Hematopoietic multipotent progenitor cell treated with erythropoietin and hydrocortisone succinate and interleukin-3 and kit ligand, for 6 days (in vitro differentiated cells): Measurements from ENCODE around the gene LRRK1.

ENCODE experiments used
- DNase-seq: peaks from one replicate; pipeline ENCODE4 v3.0.0-alpha.2; 2015

LRRK1 gene

GRCh38 chr15:101025501-101025885 lies 106.3 kb downstream of the LRRK1 start:
- DNase-seq: no peak

GRCh38 chr15:101025896-101026631 lies 106.9 kb downstream of the LRRK1 start:
- no peak for DNase-seq

GRCh38 chr15:101026656-101027272 lies 107.6 kb downstream of the LRRK1 start:
- no peak for DNase-seq

GRCh38 chr15:101027273-101027901 lies 108.2 kb downstream of the LRRK1 start:
- DNase-seq: no peak

- no peak for DNase-seq
Observed at GRCh38 chr15:101027920-101028319, 108.8 kb downstream of the LRRK1 start.

GRCh38 chr15:101028321-101028720 lies 109.2 kb downstream of the LRRK1 start:
- DNase-seq: no peak

GRCh38 chr15:101028772-101029438 lies 109.7 kb downstream of the LRRK1 start:
- DNase-seq: no peak

GRCh38 chr15:101029971-101030661 lies 111.0 kb downstream of the LRRK1 start:
- DNase-seq: no peak

GRCh38 chr15:101031213-101031612 lies 112.1 kb downstream of the LRRK1 start:
- DNase-seq: no peak

GRCh38 chr15:101033801-101034200 lies 114.6 kb downstream of the LRRK1 start:
- DNase-seq: peak; percentile 9

- peak; percentile 58 for DNase-seq
Observed at GRCh38 chr15:101035611-101036010, 116.5 kb downstream of the LRRK1 start.

- no peak for DNase-seq
Observed at GRCh38 chr15:101036189-101036588, 117.0 kb downstream of the LRRK1 start.

GRCh38 chr15:101037090-101037830 lies 118.1 kb downstream of the LRRK1 start:
- DNase-seq: no peak

- no peak for DNase-seq
Observed at GRCh38 chr15:101038327-101039003, 119.3 kb downstream of the LRRK1 start.

GRCh38 chr15:101039461-101039860 lies 120.3 kb downstream of the LRRK1 start:
- DNase-seq: no peak

- DNase-seq: no peak
Observed at GRCh38 chr15:101042320-101042719, 123.2 kb downstream of the LRRK1 start.

GRCh38 chr15:101043011-101043410 lies 123.9 kb downstream of the LRRK1 start:
- DNase-seq: no peak

- DNase-seq: no peak
Observed at GRCh38 chr15:101043911-101044624, 124.9 kb downstream of the LRRK1 start.

GRCh38 chr15:101044625-101045235 lies 125.6 kb downstream of the LRRK1 start:
- DNase-seq: no peak

- DNase-seq: no peak
Observed at GRCh38 chr15:101045236-101045646, 126.1 kb downstream of the LRRK1 start.
